HG02588 (cell line): Measurements from ENCODE around the gene CIC.

Source experiments
- ATAC-seq: cut with Tn5 transposase; IDR thresholded peaks from one replicate; pipeline ENCODE4 v1.9.1; 2021; ENCODE audit warnings: mild to moderate bottlenecking, moderate library complexity; ENCODE audit not compliant: unreplicated experiment

CIC gene

DNA sequence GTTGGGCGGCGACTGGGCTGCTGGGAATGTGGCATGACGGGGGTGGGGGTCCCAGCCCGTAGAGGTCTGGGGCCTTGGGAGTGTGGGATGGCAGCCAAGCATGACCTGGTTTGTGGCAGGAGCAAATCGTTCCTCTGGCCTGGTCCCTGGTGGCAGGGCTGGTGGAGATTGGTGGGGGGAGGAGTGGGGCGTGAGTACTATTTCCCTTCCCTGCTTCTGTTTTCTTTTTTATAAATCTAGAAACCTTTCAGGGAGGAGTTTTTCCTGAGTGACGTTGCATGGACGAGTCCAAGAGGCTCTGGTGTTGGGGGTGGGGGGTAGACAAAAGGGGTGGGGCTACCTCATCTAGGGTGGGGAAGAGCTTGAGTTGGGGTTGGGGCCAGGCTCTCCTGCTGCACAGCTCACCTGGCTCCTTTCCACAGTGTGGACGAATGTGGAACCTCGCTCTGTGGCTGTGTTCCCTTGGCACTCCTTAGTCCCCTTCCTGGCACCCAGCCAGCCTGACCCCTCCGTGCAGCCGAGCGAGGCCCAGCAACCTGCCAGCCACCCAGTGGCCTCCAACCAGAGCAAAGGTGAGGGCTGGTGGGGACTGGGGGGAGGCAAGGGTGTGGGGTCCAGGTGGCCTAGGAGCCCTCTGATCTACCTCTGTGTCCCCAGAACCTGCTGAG, 17.4 kb downstream of the CIC start:
- no peak for ATAC-seq

DNA sequence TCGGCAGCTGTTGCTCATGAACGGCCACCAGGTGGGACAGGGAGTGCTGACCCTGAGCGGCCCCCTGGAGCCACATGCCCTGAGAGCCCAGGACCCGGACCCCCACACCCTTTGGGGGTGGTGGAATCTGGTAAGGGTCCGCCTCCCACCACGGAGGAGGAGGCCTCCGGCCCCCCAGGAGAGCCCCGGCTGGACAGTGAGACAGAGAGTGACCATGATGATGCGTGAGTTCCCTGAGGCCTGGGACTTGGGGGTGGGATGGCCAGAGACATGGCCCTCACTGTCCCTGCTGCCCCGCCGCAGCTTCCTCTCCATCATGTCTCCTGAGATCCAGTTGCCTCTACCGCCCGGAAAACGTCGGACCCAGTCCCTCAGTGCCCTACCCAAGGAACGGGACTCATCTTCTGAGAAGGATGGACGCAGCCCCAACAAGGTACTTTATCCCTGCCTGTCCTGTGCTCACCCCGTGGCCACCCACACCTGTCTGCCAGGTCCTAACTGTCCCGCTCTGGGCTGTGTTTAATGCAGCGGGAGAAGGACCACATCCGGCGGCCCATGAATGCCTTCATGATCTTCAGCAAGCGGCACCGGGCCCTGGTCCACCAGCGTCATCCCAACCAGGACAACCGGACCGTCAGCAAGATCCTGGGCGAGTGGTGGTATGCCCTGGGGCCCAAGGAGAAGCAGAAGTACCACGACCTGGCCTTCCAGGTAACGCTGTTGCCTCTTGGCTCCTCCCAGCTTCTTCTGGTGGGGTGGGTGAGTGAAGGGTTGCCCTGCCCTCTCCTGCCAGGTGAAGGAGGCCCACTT, 18.2 kb downstream of the CIC start:
- no peak for ATAC-seq

- no peak for ATAC-seq
Observed at GRCh38 chr19:42287827-42288107, 18.7 kb downstream of the CIC start.

DNA sequence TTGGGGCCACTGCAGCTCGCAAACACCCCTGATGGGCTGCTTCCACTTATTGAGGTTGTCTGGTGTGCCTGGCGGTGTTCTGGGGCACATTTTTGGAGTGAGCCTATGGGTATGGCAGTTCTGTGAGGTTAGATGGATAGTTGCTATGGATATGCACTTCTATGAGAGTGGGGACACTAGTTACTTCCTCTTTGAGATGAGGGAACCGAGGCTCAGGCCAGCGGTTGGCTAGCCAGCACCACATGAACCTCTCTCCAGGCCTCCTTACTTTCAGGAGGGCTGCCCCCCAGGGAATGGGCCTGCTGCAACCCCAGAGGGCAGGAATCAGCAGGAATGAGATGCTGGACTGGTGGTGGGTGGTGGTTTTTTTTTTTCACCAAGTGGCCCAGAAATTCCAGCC, 19.3 kb downstream of the CIC start:
- ATAC-seq: no peak

GRCh38 chr19:42288881-42289555, 20.0 kb downstream of the CIC start:
- ATAC-seq: no peak

DNA sequence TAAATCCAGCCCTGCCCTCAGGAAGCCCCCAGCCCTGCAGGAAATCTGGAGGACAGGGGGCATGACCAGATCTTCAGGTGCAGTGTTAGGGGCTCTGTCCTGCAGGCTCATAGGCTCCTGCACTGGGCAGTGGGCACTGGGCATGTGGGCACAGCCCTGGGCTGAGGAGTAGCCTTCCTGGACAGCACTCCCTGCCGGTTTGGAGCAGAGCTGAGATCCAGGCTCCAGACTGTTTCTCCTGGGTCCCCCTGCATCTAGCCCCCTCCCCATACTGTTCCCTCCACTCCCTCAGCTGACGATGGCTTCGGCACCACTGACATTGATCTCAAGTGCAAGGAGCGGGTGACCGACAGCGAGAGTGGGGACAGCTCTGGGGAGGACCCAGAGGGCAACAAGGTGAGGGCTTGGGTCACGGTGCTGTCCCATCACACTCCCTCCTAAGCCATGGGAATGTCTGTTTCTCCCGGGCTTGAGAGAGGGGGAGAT, 20.5 kb downstream of the CIC start:
- no peak for ATAC-seq

- ATAC-seq: no peak
Observed at GRCh38 chr19:42290136-42290522, 21.1 kb downstream of the CIC start.

GRCh38 chr19:42290523-42291434, 21.7 kb downstream of the CIC start:
- ATAC-seq: no peak

DNA sequence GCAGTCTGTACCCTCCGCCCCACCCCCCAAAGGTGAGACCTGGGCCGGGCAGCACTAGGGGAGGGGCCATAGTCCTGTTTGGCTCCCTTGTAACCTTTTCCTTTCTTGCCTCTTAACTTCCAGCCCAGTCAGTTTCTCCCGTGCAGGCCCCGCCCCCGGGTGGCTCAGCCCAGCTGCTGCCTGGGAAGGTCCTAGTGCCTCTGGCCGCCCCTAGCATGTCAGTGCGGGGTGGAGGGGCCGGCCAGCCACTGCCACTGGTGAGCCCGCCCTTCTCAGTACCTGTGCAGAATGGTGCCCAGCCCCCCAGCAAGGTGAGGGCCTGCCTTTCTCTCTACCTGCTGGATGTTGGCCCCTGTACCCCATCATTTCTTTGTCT, 22.4 kb downstream of the CIC start:
- ATAC-seq: no peak

GRCh38 chr19:42292042-42292960, 23.2 kb downstream of the CIC start:
- no peak for ATAC-seq

GRCh38 chr19:42292963-42293362, 23.9 kb downstream of the CIC start:
- no peak for ATAC-seq

DNA sequence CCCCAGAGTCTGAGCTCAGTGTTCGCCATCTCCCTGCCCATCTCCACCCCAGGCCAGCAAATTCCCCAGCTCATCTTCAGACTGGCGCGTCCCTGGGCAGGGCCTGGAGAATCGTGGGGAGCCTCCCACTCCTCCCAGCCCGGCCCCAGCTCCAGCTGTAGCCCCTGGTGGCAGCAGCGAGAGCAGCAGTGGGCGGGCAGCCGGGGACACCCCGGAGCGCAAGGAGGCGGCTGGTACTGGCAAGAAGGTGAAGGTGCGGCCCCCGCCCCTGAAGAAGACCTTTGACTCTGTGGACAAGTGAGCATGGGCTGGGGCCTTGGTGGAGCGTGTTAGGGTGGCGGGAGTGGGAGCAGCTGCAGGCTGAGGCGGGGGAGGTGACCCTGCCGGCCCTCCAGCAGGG, 24.5 kb downstream of the CIC start:
- no peak for ATAC-seq

DNA sequence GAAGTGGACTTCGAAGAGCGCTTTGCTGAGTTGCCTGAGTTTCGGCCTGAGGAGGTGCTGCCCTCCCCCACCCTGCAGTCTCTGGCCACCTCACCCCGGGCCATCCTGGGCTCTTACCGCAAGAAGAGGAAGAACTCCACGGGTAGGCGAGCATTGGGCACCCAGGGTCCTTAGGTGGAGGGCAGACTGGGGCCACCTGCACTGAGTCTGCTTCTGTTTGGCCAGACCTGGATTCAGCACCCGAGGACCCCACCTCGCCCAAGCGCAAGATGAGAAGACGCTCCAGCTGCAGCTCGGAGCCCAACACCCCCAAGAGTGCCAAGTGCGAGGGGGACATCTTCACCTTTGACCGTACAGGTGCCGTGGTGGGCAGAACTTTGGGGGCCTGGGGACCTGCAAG, 24.9 kb downstream of the CIC start:
- ATAC-seq: no peak

GRCh38 chr19:42294471-42295137, 25.6 kb downstream of the CIC start:
- no peak for ATAC-seq

GRCh38 chr19:42295342-42295741, 26.3 kb downstream of the CIC start:
- ATAC-seq: no peak

DNA sequence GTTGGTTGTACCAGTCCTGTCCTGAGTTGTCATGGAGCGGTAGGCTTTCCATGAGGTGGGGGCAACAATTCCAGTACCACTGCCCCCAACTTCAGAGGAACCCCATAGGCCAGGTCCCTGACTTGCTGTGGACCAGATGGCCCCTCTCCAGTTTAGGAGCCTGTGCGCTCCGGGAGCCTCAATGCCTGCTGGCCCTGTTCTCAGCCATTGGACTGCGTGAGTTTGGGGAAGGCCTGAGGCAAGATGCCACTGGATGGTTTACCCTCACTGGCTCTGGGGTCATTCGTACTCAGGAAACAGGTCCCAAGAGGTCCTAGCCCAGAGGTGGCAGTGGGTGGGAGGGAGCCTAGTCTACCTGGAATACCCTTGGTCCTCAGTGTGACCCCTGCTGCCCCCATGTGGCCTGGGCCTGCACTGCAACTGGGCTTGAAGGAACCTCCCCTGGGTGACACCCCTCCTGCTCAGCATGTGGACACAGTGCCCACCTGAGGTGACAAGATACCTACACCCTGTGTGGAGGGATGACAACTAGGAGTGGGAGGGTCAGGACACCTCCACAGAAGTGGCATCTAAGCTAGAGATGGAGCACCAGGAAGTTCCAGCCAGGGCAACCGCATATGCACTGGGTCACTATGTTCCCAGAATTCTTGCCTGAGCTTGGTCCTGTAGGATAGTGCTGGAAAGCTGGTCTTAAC, 26.9 kb downstream of the CIC start:
- ATAC-seq: peak; percentile 47

DNA sequence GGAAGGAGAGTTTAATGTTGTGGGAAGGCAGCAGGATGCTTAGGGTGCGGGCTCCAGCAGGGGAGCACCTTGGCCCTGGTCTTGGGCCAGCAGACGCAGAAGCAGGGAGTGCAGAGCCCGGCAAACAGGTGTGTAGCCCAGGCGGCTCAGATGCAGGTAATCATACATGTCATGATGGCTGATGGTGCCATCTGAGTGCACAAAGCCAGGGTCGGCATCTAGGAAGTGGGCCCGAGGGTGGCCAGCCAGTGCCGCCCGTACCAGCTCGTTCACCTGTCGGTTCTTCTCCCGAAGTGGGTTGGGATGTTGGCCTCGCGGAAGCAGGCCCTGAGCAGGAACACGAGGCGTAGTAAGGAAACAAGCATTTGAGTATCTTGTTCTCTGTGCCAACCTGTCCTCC, 28.0 kb downstream of the CIC start:
- no peak for ATAC-seq

- ATAC-seq: no peak
Observed at GRCh38 chr19:42301646-42302203, 32.7 kb downstream of the CIC start, which contains the start of gene PRR19. Gene PRR19 (plus strand): TSS chr19:42302132. CDS start chr19:42309585, 7,453 bp downstream.

- no peak for ATAC-seq
Observed at GRCh38 chr19:42303101-42303464, 34.0 kb downstream of the CIC start.
